Fibroblast of skin of right quadriceps (primary cell): ENCODE data around the gene NAP1L4.
"Not testable (repeated sequence)": the region's sequence is repeated elsewhere in the genome, so short reads cannot be mapped to it uniquely, and the experiment has no call there.

ENCODE experiments used
- DNase-seq: peaks from one replicate; pipeline ENCODE4 v3.0.0-alpha.2; 2013

Gene NAP1L4

GRCh38 chr11:2951231-2952110 lies 40.7 kb downstream of the NAP1L4 start:
- DNase-seq, result peak; percentile 72

GRCh38 chr11:2950825-2951224 lies 41.3 kb downstream of the NAP1L4 start:
- DNase-seq, result no peak

- no peak for DNase-seq
Observed at GRCh38 chr11:2949920-2950319, 42.2 kb downstream of the NAP1L4 start.

- no peak for DNase-seq
Observed at GRCh38 chr11:2947744-2948143, 44.4 kb downstream of the NAP1L4 start.

GRCh38 chr11:2945757-2946287 lies 46.3 kb downstream of the NAP1L4 start:
- DNase-seq, result no peak

- DNase-seq, result peak; percentile 77
Observed at GRCh38 chr11:2945031-2945756, 46.9 kb downstream of the NAP1L4 start.

GRCh38 chr11:2944530-2944929 lies 47.6 kb downstream of the NAP1L4 start:
- no peak for DNase-seq

- DNase-seq, result no peak
Observed at GRCh38 chr11:2943711-2944118, 48.4 kb downstream of the NAP1L4 start.

- DNase-seq, result no peak
Observed at GRCh38 chr11:2942872-2943710, 49.0 kb downstream of the NAP1L4 start.

GRCh38 chr11:2942447-2942846 lies 49.7 kb downstream of the NAP1L4 start:
- DNase-seq, result no peak

GRCh38 chr11:2940921-2941821 lies 51.0 kb downstream of the NAP1L4 start:
- no peak for DNase-seq

- DNase-seq, result no peak
Observed at GRCh38 chr11:2940147-2940920, 51.8 kb downstream of the NAP1L4 start.

- not testable (repeated sequence) for DNase-seq
Observed at GRCh38 chr11:2938458-2939418, 53.4 kb downstream of the NAP1L4 start.

- DNase-seq, result not testable (repeated sequence)
Observed at GRCh38 chr11:2937641-2938457, 54.3 kb downstream of the NAP1L4 start.

- no peak for DNase-seq
Observed at GRCh38 chr11:2934611-2935239, 57.4 kb downstream of the NAP1L4 start.

GRCh38 chr11:2934021-2934550 lies 58.0 kb downstream of the NAP1L4 start:
- DNase-seq, result no peak

- DNase-seq, result peak; percentile 50
Observed at GRCh38 chr11:2933375-2934020, 58.6 kb downstream of the NAP1L4 start.
